Measurements from ENCODE around the gene GEMIN8. TPM values are rescaled to one million over a fixed set of nuclear protein-coding genes. Genes with fewer than 3 reads are reported as not detected.

GEMIN8 gene
- total RNA-seq, 2 experiments from 2014 or later, result 14.9 to 15.6 TPM

GRCh38 chrX:14015294-14015693, 14.4 kb downstream of the GEMIN8 start:
- intact Hi-C loops (cut with DNase I, micrococcal nuclease), result no loop called here
- Mint-ChIP-seq H3K27ac (no peak overlapping the region), H3K36me3 (ENCODE audit: low read depth) (peaks cover 26% of the 10 kb centered on the region), H3K4me1 (peaks cover 15% of the 10 kb centered on the region), H3K4me3 (no peak overlapping the region), H3K27me3 (no peaks in the 10 kb centered on the region), H3K9me3 (ENCODE audit: low read depth) (no peaks in the 10 kb centered on the region)
- ChIA-PET POLR2A (no interaction called here), CTCF (interaction anchor here (0.6 to 1.3 kb wide), 3 partner anchors 10 to 18 kb away, joined by 3 to 5 read pairs (median 5); partner anchors contain the start of gene GEMIN8)
- DNase-seq (no peak), ATAC-seq (no peak)

- Mint-ChIP-seq H3K36me3 (ENCODE audit: low read depth) (peaks cover 26% of the 10 kb centered on the region), H3K27ac (no peak overlapping the region), H3K9me3 (ENCODE audit: low read depth) (no peaks in the 10 kb centered on the region), H3K4me3 (no peak overlapping the region), H3K4me1 (peaks cover 15% of the 10 kb centered on the region), H3K27me3 (no peaks in the 10 kb centered on the region)
- intact Hi-C loops (cut with DNase I, micrococcal nuclease), result no loop called here
- ATAC-seq (no peak), DNase-seq (no peak)
- ChIA-PET CTCF (no interaction called here), POLR2A (no interaction called here)
Observed at GRCh38 chrX:14014526-14014925, 15.2 kb downstream of the GEMIN8 start.

- Mint-ChIP-seq H3K4me3 (no peak overlapping the region), H3K27ac (no peak overlapping the region), H3K4me1 (peaks cover 15% of the 10 kb centered on the region), H3K9me3 (ENCODE audit: low read depth) (no peaks in the 10 kb centered on the region), H3K27me3 (no peaks in the 10 kb centered on the region), H3K36me3 (ENCODE audit: low read depth) (peaks cover 34% of the 10 kb centered on the region)
- CTCF ChIA-PET, result interaction anchor here (0.5 kb wide), 1 partner anchor 249 kb away, joined by 3 read pairs; no protein-coding TSS in a partner anchor
- DNase-seq (no peak), ATAC-seq (no peak)
- POLR2A ChIA-PET, result no interaction called here
- intact Hi-C loops (cut with DNase I, micrococcal nuclease), result no loop called here
Observed at GRCh38 chrX:14013054-14013453, 16.6 kb downstream of the GEMIN8 start.

GRCh38 chrX:14010566-14010965, 19.1 kb downstream of the GEMIN8 start:
- no peak overlapping the region for H3K4me3 Mint-ChIP-seq
- intact Hi-C loops (cut with DNase I, micrococcal nuclease), result no loop called here
- no peak overlapping the region for H3K27ac Mint-ChIP-seq
- H3K27me3 Mint-ChIP-seq, result no peaks in the 10 kb centered on the region
- peaks cover 8% of the 10 kb centered on the region for H3K4me1 Mint-ChIP-seq
- no peak for ATAC-seq
- no peaks in the 10 kb centered on the region for H3K9me3 Mint-ChIP-seq (ENCODE audit: low read depth)
- peaks cover 31% of the 10 kb centered on the region for H3K36me3 Mint-ChIP-seq (ENCODE audit: low read depth)
- ChIA-PET CTCF (interaction anchor here (0.7 kb wide), 1 partner anchor 239 kb away, joined by 4 read pairs; no protein-coding TSS in a partner anchor), POLR2A (no interaction called here)
- DNase-seq, result no peak

- no peaks in the 10 kb centered on the region for H3K27me3 Mint-ChIP-seq
- no peaks in the 10 kb centered on the region for H3K9me3 Mint-ChIP-seq (ENCODE audit: low read depth)
- CTCF ChIA-PET, result no interaction called here
- peaks cover 15% of the 10 kb centered on the region for H3K4me1 Mint-ChIP-seq
- no peak overlapping the region for H3K4me3 Mint-ChIP-seq
- no peak overlapping the region for H3K27ac Mint-ChIP-seq
- ATAC-seq (no peak), DNase-seq (no peak)
- POLR2A ChIA-PET, result no interaction called here
- intact Hi-C loops (cut with DNase I, micrococcal nuclease), result no loop called here
- peaks cover 24% of the 10 kb centered on the region for H3K36me3 Mint-ChIP-seq (ENCODE audit: low read depth)
Observed at GRCh38 chrX:14006540-14006939, 23.2 kb downstream of the GEMIN8 start.

- CTCF ChIA-PET, result interaction anchor here (0.6 kb wide), 1 partner anchor 977 kb away, joined by 3 read pairs; no protein-coding TSS in a partner anchor
- H3K27ac Mint-ChIP-seq, result no peak overlapping the region
Observed at GRCh38 chrX:14003876-14004425, 25.7 kb downstream of the GEMIN8 start.

GRCh38 chrX:14003028-14003427, 26.7 kb downstream of the GEMIN8 start:
- DNase-seq, result no peak
- Mint-ChIP-seq H3K27ac (no peak overlapping the region), H3K4me1 (peaks cover 15% of the 10 kb centered on the region), H3K9me3 (ENCODE audit: low read depth) (no peaks in the 10 kb centered on the region), H3K36me3 (ENCODE audit: low read depth) (peaks cover 12% of the 10 kb centered on the region), H3K4me3 (no peak overlapping the region), H3K27me3 (no peaks in the 10 kb centered on the region)
- intact Hi-C loops (cut with DNase I, micrococcal nuclease), result no loop called here
- CTCF ChIA-PET, result no interaction called here
- ATAC-seq, result peak; percentile 25
- POLR2A ChIA-PET, result interaction anchor here (0.5 kb wide), 1 partner anchor 10 kb away, joined by 3 read pairs; no protein-coding TSS in a partner anchor

More at GRCh38 chrX:14003876-14004425, 25.7 kb downstream of the GEMIN8 start:
- intact Hi-C loops (cut with DNase I, micrococcal nuclease), result loop anchor here in 1 of 2 experiments (1.0 kb wide), 1 partner anchor 23 kb away; no protein-coding TSS in a partner anchor
- POLR2A ChIA-PET, result interaction anchor here (1.0 kb wide), 1 partner anchor 24 kb away, joined by 3 read pairs; no protein-coding TSS in a partner anchor
- H3K27me3 Mint-ChIP-seq, result no peaks in the 10 kb centered on the region
- DNase-seq (no peak), ATAC-seq (peak; percentile 84)
- no peaks in the 10 kb centered on the region for H3K9me3 Mint-ChIP-seq (ENCODE audit: low read depth)
- H3K4me3 Mint-ChIP-seq, result no peak overlapping the region
- peaks cover 17% of the 10 kb centered on the region for H3K36me3 Mint-ChIP-seq (ENCODE audit: low read depth)
- H3K4me1 Mint-ChIP-seq, result peaks cover 15% of the 10 kb centered on the region

- H3K36me3 Mint-ChIP-seq (ENCODE audit: low read depth), result peaks cover 2% of the 10 kb centered on the region
- H3K27me3 Mint-ChIP-seq, result no peaks in the 10 kb centered on the region
- no peaks in the 10 kb centered on the region for H3K4me1 Mint-ChIP-seq
- no peak for ATAC-seq
- H3K9me3 Mint-ChIP-seq (ENCODE audit: low read depth), result no peaks in the 10 kb centered on the region
- intact Hi-C loops (cut with DNase I, micrococcal nuclease), result no loop called here
- no peak overlapping the region for H3K4me3 Mint-ChIP-seq
- ChIA-PET CTCF (no interaction called here), POLR2A (no interaction called here)
- no peak overlapping the region for H3K27ac Mint-ChIP-seq
- DNase-seq, result no peak
Observed at GRCh38 chrX:13996650-13997049, 33.0 kb downstream of the GEMIN8 start.

GRCh38 chrX:13994536-13995080, 35.1 kb downstream of the GEMIN8 start:
- no peaks in the 10 kb centered on the region for H3K27me3 Mint-ChIP-seq
- intact Hi-C loops (cut with DNase I, micrococcal nuclease), result no loop called here
- H3K4me1 Mint-ChIP-seq, result no peaks in the 10 kb centered on the region
- DNase-seq, result no peak
- H3K27ac Mint-ChIP-seq, result no peak overlapping the region
- ATAC-seq, result no peak
- H3K36me3 Mint-ChIP-seq (ENCODE audit: low read depth), result peaks cover 2% of the 10 kb centered on the region
- no peak overlapping the region for H3K4me3 Mint-ChIP-seq
- H3K9me3 Mint-ChIP-seq (ENCODE audit: low read depth), result no peaks in the 10 kb centered on the region
- CTCF ChIA-PET, result no interaction called here
- POLR2A ChIA-PET, result no interaction called here

GRCh38 chrX:13994104-13994503, 35.6 kb downstream of the GEMIN8 start:
- ATAC-seq, result no peak
- DNase-seq, result no peak
- POLR2A ChIA-PET, result no interaction called here
- CTCF ChIA-PET, result interaction anchor here (0.6 kb wide), 1 partner anchor 32 kb away, joined by 3 read pairs; no protein-coding TSS in a partner anchor
- H3K27ac Mint-ChIP-seq, result no peak overlapping the region
- H3K9me3 Mint-ChIP-seq (ENCODE audit: low read depth), result no peaks in the 10 kb centered on the region
- peaks cover 2% of the 10 kb centered on the region for H3K36me3 Mint-ChIP-seq (ENCODE audit: low read depth)
- intact Hi-C loops (cut with DNase I, micrococcal nuclease), result no loop called here
- H3K4me1 Mint-ChIP-seq, result no peaks in the 10 kb centered on the region
- no peaks in the 10 kb centered on the region for H3K27me3 Mint-ChIP-seq
- no peak overlapping the region for H3K4me3 Mint-ChIP-seq

GRCh38 chrX:13990126-13990800, 39.4 kb downstream of the GEMIN8 start:
- CTCF ChIA-PET, result no interaction called here
- Mint-ChIP-seq H3K36me3 (ENCODE audit: low read depth) (peaks cover 4% of the 10 kb centered on the region), H3K27me3 (no peaks in the 10 kb centered on the region), H3K4me3 (no peak overlapping the region), H3K9me3 (ENCODE audit: low read depth) (peaks cover 2% of the 10 kb centered on the region), H3K4me1 (peaks cover 5% of the 10 kb centered on the region), H3K27ac (no peak overlapping the region)
- DNase-seq (no peak), ATAC-seq (no peak)
- POLR2A ChIA-PET, result no interaction called here
- intact Hi-C loops (cut with DNase I, micrococcal nuclease), result no loop called here
